Measurements from ENCODE around the gene TFB1M. TPM values are rescaled to one million over a fixed set of nuclear protein-coding genes. Genes with fewer than 3 reads are reported as not detected.

TFB1M gene
- total and polyA plus RNA-seq, 9 of the 15 experiments (the other 6 are each of a cell fraction or from before 2014, with no cell fraction given), result 34.6 to 145 (median 40.4) TPM

GRCh38 chr6:155245831-155246230 is 68.5 kb downstream of the TFB1M start (continued):
- TF ChIP-seq PREB (CRISPR knock-in tag; IDR thresholded peaks at IDR 0.05), result no peak

GRCh38 chr6:155245193-155245592 is 69.1 kb downstream of the TFB1M start:
- 63% methylated on average over 7 of the region's 7 CpGs for WGBS (ENCODE audit: insufficient coverage, low coverage, missing lambda C conversion rate)
- no peaks in the 10 kb centered on the region for H4K20me1 ChIP-seq (replicated peaks; ENCODE audit: control insufficient read depth, insufficient read depth, low read length)
- no peak overlapping the region for H3K4me3 ChIP-seq
- BruUV-seq (replicated peaks), result no TSS peak
- no peak overlapping the region for H3K9ac ChIP-seq (ENCODE audit: insufficient read depth in 1 of 2, low read depth in 2 of 2, low read length in 2 of 2)
- H3K36me3 ChIP-seq (ENCODE audit: control insufficient read depth, insufficient read depth, low read length), result peaks cover 9% of the 10 kb centered on the region; the same call in 2 of the 3 replicates
- no peaks in the 10 kb centered on the region for H3K9me3 ChIP-seq (replicated peaks; ENCODE audit: control insufficient read depth, insufficient read depth, low read depth, low read length)
- TF ChIP-seq ZNF316 (IDR thresholded peaks at IDR 0.05), result peak; percentile 3; the same call in 1 of the 2 replicates
- TF ChIP-seq CAMTA2 (CRISPR knock-in tag; conservative IDR thresholded peaks at IDR 0.05), result no peak
- H3K79me2 ChIP-seq (ENCODE audit: control insufficient read depth, insufficient read depth, low read length), result no peaks in the 10 kb centered on the region
- no peak overlapping the region for H3K27ac ChIP-seq (ENCODE audit: extremely low read depth, low read depth, low read length)
- ATAC-seq (no peak), FAIRE-seq (no peak), DNase-seq (ENCODE audit: extremely low read depth in 1 of 4, low spot score in 3 of 4) (no peak)
- no peaks in the 10 kb centered on the region for H3K9me1 ChIP-seq (ENCODE audit: control insufficient read depth, insufficient read depth, low read length)
- no peak overlapping the region for H2AFZ ChIP-seq (ENCODE audit: low read depth, low read length)
- ChIA-PET POLR2A (interaction anchor here (1.2 kb wide), 1 partner anchor 22 kb away, joined by 3 read pairs; no protein-coding TSS in a partner anchor), CTCF (ENCODE audit: low intra/inter-chr PET ratio) (no interaction called here)
- no peaks in the 10 kb centered on the region for H3K4me1 ChIP-seq (replicated peaks in 1 of 2; ENCODE audit: control insufficient read depth in 2 of 2, insufficient read depth in 2 of 2, low read length in 2 of 2)
- no peak overlapping the region for H3K4me2 ChIP-seq (ENCODE audit: insufficient read depth, low read length)
- peaks cover 2 to 20% of the 10 kb centered on the region in 2 experiments; a peak in 2 of 5 replicates for H3K27me3 ChIP-seq (ENCODE audit: control insufficient read depth in 2 of 2, insufficient read depth in 2 of 2, low read length in 2 of 2)
- intact Hi-C loops (cut with micrococcal nuclease), result loop anchor here (5.0 kb wide), 2 partner anchors 58 to 318 kb away; no protein-coding TSS in a partner anchor
- in situ Hi-C loops (cut with MboI), result no loop called here
